Caki2 (cell line): ENCODE data around the gene CLCA1. TPM values are rescaled to one million over a fixed set of nuclear protein-coding genes. Genes with fewer than 3 reads are reported as not detected.
"Not testable (repeated sequence)": the region's sequence is repeated elsewhere in the genome, so short reads cannot be mapped to it uniquely, and the experiment has no call there.

ENCODE experiments used
- DNase-seq: peaks from one replicate; pipeline ENCODE4 v3.0.0-alpha.2; 2015; ENCODE audit warnings: low read depth
- in situ Hi-C: cut with HindIII; loops from 2 replicates; pipeline ENCODE4 v1.10.0; 2016; ENCODE audit warnings: low sequenced_read_pairs, low pct_unique_long_range_greater_than_20kb, mixed read lengths
- total RNA-seq: library from RNA; depleted of rRNA; stranded (reverse); fragments of >200 nt; shearing (Covaris generic); gene quantifications from 2 replicates; pipeline ENCODE4 v1.2.3, GENCODE V29; 2014; ENCODE audit warnings: low replicate concordance

CLCA1 gene
- total RNA-seq, 1 experiment from 2014 or later = not detected

DNA sequence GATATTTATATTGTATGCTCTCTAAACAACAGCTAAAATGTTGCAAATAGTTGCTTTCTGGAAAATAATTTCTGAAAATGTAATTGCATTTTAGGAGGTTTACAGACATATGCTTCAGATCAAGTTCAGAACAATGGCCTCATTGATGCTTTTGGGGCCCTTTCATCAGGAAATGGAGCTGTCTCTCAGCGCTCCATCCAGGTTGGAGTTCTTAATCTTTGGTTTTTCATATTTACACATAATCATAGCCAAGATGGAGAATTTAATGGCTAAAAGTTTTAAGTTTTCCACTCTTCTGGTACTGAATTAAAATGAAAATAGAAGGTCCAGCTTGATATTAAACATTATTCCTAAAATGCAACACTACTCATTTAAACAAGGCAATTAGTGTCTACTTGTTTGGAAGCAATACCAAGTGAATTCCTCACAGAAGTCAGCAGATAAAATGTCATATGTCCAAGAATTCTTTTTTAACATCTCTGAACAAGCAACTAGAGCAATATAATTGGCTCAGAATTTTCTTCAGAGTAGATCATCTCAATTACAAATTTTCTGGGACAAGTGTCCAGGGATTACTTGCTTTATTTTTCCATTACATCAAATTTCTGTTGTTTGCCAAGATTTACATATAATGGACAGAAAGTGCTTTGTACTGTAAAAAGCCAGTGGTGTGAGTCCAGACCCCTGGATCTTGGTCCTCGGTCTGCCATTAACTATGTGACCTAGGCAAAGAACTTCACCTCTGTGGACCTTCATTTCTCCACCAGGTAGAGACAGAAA is 22.6 kb downstream of the CLCA1 start:
- no peak for DNase-seq
- in situ Hi-C loops = no loop called here

DNA sequence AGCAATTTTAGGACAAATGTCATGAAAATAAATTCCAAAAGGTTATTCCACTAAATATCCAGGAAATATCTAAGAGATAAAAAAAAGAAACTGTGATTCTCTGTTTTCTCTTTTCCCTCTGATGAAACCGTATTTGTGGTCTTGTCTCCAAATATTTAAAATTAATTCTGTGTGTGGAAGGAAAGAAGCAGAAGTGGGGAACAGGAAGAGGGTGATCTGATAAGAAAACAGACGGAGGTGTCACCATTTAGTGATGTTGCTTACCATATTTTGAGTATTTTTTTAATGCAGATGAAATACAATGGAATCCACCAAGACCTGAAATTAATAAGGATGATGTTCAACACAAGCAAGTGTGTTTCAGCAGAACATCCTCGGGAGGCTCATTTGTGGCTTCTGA is 29.6 kb downstream of the CLCA1 start:
- in situ Hi-C loops = no loop called here

DNA sequence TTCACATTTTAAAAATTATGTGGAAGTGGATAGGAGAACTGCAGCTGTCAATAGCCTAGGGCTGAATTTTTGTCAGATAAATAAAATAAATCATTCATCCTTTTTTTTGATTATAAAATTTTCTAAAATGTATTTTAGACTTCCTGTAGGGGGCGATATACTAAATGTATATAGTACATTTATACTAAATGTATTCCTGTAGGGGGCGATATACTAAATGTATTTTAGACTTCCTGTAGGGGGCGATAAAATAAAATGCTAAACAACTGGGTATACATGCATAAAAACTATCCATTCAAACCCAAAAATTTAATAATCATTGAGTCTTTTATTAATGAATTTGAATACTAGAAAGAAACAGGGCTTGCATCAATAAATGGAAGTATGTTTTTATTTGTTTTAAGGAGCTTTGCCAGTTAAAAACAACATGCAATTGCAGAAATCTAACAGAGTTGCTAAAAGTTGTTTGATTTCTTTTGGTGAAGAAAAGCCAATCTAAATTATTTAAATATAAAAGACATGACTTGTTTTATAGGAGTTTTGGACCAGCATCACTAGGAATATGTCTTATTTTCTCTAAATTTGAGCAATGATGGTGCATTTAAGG is 31.4 kb downstream of the CLCA1 start:
- in situ Hi-C loops = no loop called here
- no peak for DNase-seq

More for the DNA sequence above, 29.6 kb downstream of the CLCA1 start:
- no peak for DNase-seq

DNA sequence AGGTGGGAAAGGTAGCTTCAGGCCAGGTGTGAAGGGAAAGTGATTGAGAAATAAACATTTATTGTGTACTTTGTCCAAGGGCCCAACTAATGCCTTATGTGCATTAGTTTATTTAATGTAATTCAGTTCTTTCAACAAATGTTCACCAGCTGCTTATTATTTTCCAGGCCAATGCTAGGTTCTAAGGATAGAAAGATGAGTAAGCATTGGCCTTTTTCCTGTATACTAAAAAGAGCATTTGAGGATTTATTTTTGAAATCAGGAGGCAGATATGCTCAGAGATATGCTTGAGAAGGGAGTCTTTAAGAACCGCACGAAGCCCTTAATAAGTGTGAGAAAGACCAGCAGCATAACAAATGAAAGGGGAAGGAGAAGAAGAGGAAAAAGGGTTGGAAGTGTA is 32.0 kb downstream of the CLCA1 start:
- no peak for DNase-seq
- in situ Hi-C loops = no loop called here

DNA sequence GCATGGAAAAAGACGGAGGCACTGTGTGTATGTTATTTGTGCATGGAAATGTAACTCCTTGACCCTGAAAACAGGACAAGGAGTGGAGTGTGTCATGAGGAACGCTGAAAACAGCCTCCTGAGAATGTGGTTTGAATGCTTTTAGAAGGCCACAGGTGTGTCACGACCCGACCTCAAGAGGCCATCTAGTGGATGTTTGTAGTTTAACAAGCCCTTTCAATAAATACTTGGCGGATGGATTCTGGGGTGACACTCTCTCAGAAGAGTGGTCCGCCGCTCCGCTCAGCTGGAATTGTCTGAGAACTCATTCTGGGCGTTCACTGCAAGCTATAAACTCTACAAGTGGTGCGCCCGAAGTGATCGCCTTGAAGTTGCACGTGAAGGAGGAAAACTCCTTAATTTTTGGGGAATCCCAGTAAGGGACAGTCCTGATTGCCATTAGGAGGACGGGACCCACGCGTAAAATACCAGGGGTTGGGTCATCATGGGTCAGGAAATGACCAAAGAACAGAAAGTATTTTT is 33.5 kb downstream of the CLCA1 start:
- in situ Hi-C loops = not testable (repeated sequence)
- peak; percentile 10 for DNase-seq

DNA sequence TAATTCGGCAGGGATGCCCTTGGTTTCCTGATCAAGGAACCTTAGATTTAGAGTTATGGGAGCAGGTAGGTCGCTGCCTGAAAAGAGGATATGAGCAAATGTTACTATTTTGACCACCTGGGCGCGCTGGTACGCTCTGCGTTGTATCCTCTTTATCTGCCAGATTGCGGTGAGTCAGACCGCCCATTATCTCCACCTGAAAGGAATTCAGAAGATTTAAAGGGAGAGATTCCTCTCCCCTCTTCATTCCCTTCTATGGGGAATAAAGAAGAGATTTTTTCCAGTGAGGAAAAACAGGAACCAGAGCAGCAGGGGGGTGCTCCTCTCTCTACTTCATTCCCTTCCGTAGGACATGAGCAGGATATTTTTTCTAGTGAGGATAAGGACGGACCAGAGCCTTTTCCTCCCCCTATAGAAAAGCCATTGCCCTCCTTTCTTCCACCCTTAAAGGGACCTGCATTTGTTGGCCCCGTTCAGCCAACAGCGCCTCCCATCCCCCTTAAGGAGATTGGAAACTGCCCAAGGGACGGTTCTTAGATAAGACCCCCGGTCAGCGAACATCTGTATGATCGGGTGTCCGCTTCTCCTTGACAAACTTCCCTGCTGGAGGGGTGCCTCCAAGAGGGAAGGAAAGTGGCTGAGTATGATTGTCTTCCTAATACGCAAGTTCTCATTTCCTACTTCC is 34.1 kb downstream of the CLCA1 start:
- in situ Hi-C loops = no loop called here
- no peak for DNase-seq

DNA sequence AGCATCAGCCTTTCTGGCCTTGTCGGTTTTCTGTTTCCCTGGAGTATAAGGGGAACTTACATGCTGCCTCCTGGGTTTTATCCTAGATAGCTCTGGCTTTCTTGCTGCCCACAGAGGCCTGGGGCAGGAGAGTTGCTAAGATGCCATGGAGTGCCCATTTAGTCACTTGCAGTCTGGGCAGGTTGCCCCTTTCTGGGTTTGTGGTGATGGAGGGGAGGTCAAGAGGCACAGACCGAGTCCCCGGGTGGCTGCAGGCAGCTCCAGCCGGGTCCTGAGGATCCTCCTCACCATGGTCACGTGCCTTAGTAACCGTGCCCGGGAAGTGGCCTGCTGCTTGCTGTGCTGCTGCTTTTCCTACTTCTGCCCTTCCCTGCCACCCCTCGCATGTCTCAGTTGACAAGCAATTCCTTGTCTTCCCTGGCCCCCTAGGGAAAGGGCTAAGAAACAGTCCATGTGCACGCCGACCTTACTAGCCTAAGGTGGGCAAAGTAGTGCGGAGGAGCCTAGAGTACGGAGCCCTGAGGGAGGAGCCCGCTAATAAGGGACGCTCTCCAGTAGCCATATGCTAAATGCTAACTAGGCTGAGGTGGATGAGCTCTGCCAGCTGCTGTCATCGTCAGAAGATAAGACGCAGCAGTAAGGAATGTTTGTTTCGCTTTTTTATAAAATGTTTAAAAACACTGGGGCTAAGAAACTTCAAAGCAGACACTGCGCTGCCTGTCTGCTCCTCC is 34.8 kb downstream of the CLCA1 start:
- in situ Hi-C loops = no loop called here
- DNase-seq = no peak

DNA sequence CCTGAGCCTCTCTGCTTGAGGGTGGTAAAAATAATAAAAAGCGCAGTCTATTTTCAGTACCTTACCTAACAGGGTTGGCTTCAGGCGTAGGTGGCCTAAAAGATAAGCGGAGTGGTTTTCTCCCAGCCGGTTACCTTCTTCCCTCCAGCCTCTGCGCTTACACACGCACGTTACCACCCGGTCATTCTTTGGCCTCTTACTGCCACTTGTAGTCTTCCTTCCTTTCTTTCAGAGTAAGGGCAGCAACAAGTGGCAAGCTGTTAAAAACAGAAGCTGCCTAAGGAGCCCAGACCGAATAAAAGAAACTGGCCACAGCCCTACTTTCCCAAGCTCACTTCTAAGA is 35.4 kb downstream of the CLCA1 start:
- DNase-seq = no peak
- in situ Hi-C loops = no loop called here

DNA sequence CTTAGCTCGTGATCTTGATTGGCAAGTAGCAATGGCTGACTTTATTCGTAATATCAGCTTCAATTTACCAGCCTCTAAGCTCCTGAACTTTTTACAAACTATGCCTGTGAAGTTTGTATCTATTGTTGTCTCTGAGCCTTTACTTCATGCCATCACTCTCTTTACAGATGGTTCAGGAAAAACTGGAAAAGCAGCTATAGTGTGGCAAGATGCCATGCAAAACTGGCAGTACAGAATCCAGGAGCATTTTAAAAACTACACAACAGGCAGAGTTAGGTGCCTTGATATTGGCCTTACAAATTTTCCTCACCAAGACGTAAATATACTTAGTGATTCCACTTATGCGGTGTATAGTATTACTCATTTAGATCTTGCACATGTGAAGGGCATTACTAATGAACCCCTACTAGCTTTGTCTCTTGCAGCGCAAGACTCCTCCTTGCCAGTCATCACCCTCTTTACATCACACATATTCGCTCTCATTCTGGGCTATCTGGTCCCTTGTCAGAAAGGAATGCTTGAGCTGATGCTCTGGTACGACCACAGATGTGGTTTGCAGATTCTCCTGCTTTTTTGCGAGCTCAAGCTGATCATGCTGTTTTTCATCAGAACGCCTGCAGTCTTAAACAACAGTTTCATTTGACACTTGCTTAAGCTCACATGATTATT is 36.3 kb downstream of the CLCA1 start:
- in situ Hi-C loops = no loop called here
- no peak for DNase-seq

DNA sequence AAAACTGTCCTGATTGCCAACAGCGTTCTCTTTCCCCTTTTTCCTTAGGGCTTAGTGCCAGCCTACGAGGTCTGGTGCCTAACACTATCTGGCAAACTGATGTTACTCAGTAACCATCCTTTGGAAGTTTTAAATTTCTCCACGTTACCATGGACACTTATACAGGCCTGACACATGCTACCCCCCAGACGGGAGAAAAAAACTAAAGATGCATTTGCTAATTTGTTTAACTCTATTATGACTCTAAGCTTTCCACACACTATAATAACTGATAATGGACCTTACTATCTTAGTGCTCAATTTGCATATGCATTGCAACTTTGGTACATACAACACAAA is 36.8 kb downstream of the CLCA1 start:
- in situ Hi-C loops = no loop called here
- DNase-seq = no peak

DNA sequence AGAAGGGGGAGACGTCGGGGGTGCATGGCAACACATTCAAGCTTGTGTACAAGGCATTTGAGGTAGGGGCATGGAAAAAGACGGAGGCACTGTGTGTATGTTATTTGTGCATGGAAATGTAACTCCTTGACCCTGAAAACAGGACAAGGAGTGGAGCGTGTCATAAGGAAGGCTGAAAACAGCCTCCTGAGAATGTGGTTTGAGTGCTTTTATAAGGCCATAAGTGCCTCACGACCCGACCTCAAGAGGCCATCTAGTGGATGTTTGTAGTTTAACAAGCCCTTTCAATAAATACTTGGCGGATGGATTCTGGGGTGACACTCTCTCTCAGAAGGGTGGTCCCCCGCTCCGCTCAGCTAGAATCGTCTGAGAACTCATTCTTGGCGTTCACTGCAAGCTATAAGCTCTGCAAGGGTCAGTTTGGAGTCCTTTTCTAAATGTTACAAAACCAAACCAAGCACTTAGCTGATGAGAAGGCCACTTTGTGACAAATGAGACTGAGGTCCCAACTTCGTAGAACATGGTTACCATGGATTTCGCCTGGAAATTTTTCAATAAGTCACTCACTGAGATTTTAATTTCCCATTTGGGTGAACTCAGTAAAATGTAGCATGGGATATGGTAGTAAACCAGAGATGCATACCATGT is 39.3 kb downstream of the CLCA1 start:
- in situ Hi-C loops = no loop called here
- DNase-seq = no peak

DNA sequence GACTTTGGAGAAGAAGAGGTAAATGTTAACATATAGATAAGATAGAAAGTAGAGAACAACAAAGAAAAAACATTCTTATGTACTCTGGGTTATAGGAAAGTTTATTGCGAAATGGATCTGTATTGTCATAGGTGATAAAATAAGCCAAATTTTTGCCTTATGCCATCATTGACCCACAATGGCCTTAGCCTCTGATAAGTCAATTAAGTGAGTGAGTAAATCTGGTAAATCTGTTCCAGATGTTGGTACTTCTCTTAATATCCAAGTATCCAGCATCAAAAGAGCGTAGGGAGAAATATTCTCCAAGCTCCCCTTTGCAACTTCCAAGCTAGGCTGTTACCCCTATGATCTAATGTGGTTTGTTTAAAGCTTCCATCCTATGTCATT is 39.8 kb downstream of the CLCA1 start:
- in situ Hi-C loops = no loop called here
- no peak for DNase-seq

DNA sequence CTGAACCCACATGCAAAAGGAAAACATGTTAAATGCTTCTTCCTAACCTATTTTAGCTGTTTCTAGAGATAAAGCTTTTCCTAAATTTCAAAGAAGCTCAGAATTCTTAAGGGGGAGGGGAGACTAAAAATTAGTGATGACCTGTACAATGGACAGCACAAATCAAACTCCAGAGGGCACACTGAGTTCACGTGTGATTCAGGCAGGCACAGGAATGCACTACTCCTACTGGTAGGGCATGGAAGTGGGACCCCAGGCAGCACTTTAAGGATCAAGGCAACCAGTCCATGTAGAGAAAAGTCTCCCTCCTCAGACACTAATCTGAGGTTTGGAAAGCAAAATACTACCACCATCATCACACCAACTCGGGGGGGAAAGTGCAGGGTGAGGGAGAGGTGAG is 46.9 kb downstream of the CLCA1 start:
- no peak for DNase-seq
- in situ Hi-C loops = no loop called here

DNA sequence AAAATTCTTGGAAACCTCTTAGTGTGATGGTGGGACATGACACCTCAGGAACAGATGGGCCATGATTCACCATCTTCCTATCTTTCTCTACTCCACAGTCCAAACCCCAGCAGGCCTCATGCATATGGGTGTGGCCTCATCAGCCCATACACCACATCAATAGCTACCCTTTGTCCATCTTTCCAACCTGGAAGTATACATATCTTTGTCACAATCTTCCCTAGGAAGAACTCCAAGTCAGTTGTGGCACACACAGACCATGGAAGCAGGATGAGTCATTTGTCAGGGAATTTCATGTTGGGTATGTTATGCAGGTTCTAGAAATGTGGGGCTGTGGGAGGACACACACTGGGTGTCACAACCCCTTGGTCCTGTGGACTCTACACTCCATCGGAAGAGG is 47.6 kb downstream of the CLCA1 start:
- in situ Hi-C loops = no loop called here
- DNase-seq = no peak

DNA sequence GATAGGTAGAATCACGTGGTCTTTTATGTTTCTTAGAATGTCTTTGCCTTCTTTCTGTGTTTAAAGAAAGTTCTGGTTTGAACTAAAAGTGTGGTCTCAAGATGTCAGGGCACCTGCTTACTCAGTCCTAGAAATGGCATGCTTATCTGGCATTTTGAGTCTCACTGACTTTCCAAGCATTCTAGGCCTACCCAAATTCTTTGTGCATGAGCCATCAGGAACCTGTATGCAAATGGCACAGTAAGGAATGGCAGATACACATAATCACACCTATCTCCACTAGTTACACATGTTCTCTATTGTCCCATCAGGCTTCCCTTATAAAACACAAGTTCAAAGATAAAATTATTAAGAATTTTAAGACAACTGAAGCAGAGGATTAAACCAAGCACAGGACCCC is 48.6 kb downstream of the CLCA1 start:
- no peak for DNase-seq
- in situ Hi-C loops = no loop called here

DNA sequence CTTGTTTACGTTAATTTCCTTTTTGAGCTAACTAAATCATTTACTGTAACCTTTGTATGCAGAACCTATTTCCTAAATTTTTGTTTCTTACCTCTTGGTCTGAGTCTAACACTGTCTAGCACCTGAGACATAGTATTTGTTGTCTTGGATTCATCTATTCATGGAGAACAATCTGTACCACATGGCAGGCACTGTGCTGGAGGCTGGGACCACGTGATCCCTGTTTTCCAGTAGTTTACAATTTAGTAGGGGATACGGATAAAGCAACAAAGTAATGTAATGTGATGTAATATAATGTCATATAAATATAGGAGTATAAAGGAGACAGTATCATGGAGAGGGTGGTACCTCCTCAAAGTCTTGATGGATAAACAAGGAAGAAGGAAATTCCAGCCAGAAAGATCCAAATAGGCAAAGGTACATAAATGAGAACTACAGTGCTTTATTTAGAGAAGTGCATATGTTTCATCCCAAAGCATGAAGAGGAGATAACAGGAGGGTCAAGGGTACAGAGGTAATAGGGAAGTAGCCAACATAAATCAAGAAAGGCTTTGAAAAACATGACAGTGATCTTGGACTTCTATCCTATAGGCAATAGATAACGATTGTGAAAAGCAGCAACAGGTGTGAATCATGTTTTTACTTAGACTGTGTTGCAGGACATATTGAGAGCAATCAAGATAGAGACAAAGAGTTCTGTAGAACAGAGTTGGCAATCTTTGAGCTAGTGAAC is 52.2 kb downstream of the CLCA1 start:
- in situ Hi-C loops = no loop called here
- DNase-seq = no peak

DNA sequence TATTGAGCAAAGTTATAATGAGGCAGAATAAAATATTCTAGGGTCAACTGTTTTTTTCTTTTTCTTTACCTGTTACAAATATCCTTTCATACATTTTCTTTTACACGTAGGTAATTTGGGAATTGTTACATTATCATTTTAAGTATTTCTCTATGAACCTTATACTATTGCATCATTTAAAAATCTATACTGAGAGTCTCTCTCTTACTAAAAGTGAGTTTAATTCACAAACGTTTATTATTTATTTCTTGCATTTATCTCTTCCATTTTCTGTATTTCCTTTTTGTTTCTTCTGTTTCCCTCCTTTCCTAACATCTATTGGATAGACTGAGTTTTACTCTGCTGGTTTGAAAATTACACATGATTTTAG is 52.8 kb downstream of the CLCA1 start:
- in situ Hi-C loops = no loop called here
- no peak for DNase-seq
